K562 (cell line): ENCODE results near the gene ATAD5. TPM values are rescaled to one million over a fixed set of nuclear protein-coding genes. Genes with fewer than 3 reads are reported as not detected.
A peak's percentile ranks its signal among the peaks of the same experiment; 100 is the strongest.

ENCODE experiments used
- ATAC-seq: fragments of 200-7000 bp; cut with Tn5 transposase; 3 replicates; pipeline ENCODE4 v1.9.1; 2020; ENCODE audit warnings: moderate library complexity
- BruUV-seq: library from RNA; stranded (reverse); fragments of 400-500 nt; replicated peaks from 2 replicates; lab custom pipeline; 2021; lab: Mats Ljungman, UMichigan
- CTCF ChIA-PET: fragments of 300-600 bp; formaldehyde crosslinking; extraction: SDS; loops from one replicate; lab custom pipeline; 2021; ENCODE audit warnings: low intra/inter-chr PET ratio; lab: Yijun Ruan, JAX
- POLR2A ChIA-PET: fragments of 300-600, 350-650 bp; sonication (Branson Sonifier 250); formaldehyde crosslinking; extraction: SDS; loops from one replicate; lab custom pipeline; 2021; ENCODE audit warnings: antibody characterized with exemption, inconsistent platforms; lab: Yijun Ruan, JAX
- DNase-seq, 4 experiments: peaks; one replicate each; pipeline versions ENCODE4 v3.0.0 to v3.0.0-alpha.2; 2011 to 2018; ENCODE audit warnings: low spot score in 3 of 4, mixed read lengths in 3 of 4; ENCODE audit errors: extremely low read depth in 1 of 4
- FAIRE-seq: peaks from 2 replicates; lab custom pipeline; 2011; peaks lifted over from hg19 to GRCh38; lab: Jason Lieb, UNC
- H2AFZ ChIP-seq: 2 replicates; pipeline ENCODE4 v1.6.0; 2011; ENCODE audit warnings: low read depth, low read length, control low read depth, inconsistent platforms
- H3K27ac ChIP-seq: fragments of 200-600 bp; 3 replicates; pipeline ENCODE4 v1.8.0; 2011; ENCODE audit warnings: low read depth, mild to moderate bottlenecking, control low read depth, inconsistent platforms, low read length, moderate library complexity, mixed read lengths; ENCODE audit errors: extremely low read depth
- H3K27me3 ChIP-seq, 2 experiments: fragments of 300-600 bp in 1 of 2; 2 replicates in 1 of 2; 3 replicates in 1 of 2; pipeline versions ENCODE4 v1.6.0 to v1.8.0; 2011; ENCODE audit warnings: inconsistent platforms in 2 of 2, low read length in 2 of 2, mild to moderate bottlenecking in 1 of 2, mixed read lengths in 1 of 2, moderate library complexity in 1 of 2; ENCODE audit not compliant: control insufficient read depth in 2 of 2, insufficient read depth in 2 of 2
- H3K36me3 ChIP-seq: fragments of 300-600 bp; 3 replicates; pipeline ENCODE4 v1.8.0; 2011; ENCODE audit warnings: mild to moderate bottlenecking, low read length, inconsistent platforms; ENCODE audit not compliant: control insufficient read depth, insufficient read depth
- H3K4me1 ChIP-seq, 2 experiments: fragments of 200-600 bp in 1 of 2; replicated peaks in 1 of 2; 2 replicates in 1 of 2; 3 replicates in 1 of 2; pipeline versions ENCODE4 v1.5.1 to v1.8.0; 2011; ENCODE audit warnings: inconsistent platforms in 2 of 2, low read length in 2 of 2, mild to moderate bottlenecking in 1 of 2, mixed read lengths in 1 of 2, moderate library complexity in 1 of 2; ENCODE audit not compliant: control insufficient read depth in 2 of 2, insufficient read depth in 2 of 2
- H3K4me2 ChIP-seq: 2 replicates; pipeline ENCODE4 v1.6.1; 2011; ENCODE audit warnings: low read length, control low read depth, inconsistent platforms, mixed read lengths; ENCODE audit not compliant: insufficient read depth
- H3K4me3 ChIP-seq: fragments of 200-600 bp; sonication (generic), shearing (Covaris generic); 2 replicates; pipeline ENCODE4 v1.5.1; 2016; ENCODE audit warnings: control low read depth, inconsistent platforms
- H3K79me2 ChIP-seq: fragments of 200-600 bp; 3 replicates; pipeline ENCODE4 v1.8.0; 2011; ENCODE audit warnings: low read length, inconsistent platforms; ENCODE audit not compliant: control insufficient read depth, insufficient read depth
- H3K9ac ChIP-seq, 2 experiments: 2 replicates each; pipeline versions ENCODE4 v1.6.0 to v1.6.1; 2011; ENCODE audit warnings: low read depth in 2 of 2, low read length in 2 of 2, control low read depth in 1 of 2, inconsistent platforms in 1 of 2, mild to moderate bottlenecking in 1 of 2, mixed read lengths in 1 of 2; ENCODE audit not compliant: insufficient read depth in 1 of 2
- H3K9me1 ChIP-seq: one replicate; pipeline ENCODE4 v1.6.0; 2011; ENCODE audit warnings: inconsistent platforms, mild to moderate bottlenecking, low read length, moderate library complexity; ENCODE audit not compliant: control insufficient read depth, insufficient read depth
- H3K9me3 ChIP-seq: replicated peaks from 2 replicates; pipeline ENCODE4 v1.5.1; 2011; ENCODE audit warnings: low read depth, low read length, inconsistent platforms; ENCODE audit not compliant: control insufficient read depth, insufficient read depth
- H4K20me1 ChIP-seq: replicated peaks from 2 replicates; pipeline ENCODE4 v1.6.1; 2011; ENCODE audit warnings: low read length, inconsistent platforms, mixed read lengths; ENCODE audit not compliant: control insufficient read depth, insufficient read depth
- BHLHE40 ChIP-seq: IDR thresholded peaks from 2 replicates; pipeline ENCODE4 v1.6.1; 2011; ENCODE audit warnings: low read length, improper control_type of control experiment
- FOXK2 ChIP-seq, 2 experiments: fragments of 450-650 bp; IDR thresholded peaks in 1 of 2; conservative IDR thresholded peaks in 1 of 2; 2 replicates each; pipeline ENCODE4 v1.6.1; 2016; ENCODE audit warnings: low read depth in 2 of 2, mild to moderate bottlenecking in 1 of 2
- FUS ChIP-seq: fragments of 200-400 bp; formaldehyde crosslinking; optimal IDR thresholded peaks from 2 replicates; pipeline ENCODE3; 2017; ENCODE audit warnings: low read depth, low read length
- JUNB ChIP-seq: fragments of 450-650 bp; formaldehyde crosslinking; conservative IDR thresholded peaks from 2 replicates; pipeline ENCODE4 v1.4.0; 2020; ENCODE audit warnings: mild to moderate bottlenecking
- JUND ChIP-seq, 2 experiments: IDR thresholded peaks; 2 replicates in 1 of 2; 3 replicates in 1 of 2; pipeline ENCODE4 v1.6.1; 2011; ENCODE audit warnings: borderline replicate concordance in 2 of 2, low read depth in 2 of 2, low read length in 2 of 2, improper control_type of control experiment in 1 of 2, missing biosample characterization in 1 of 2, missing genetic modification characterization in 1 of 2, missing genetic modification reagents in 1 of 2
- NR1H2 ChIP-seq: sonication (generic); formaldehyde crosslinking; IDR thresholded peaks from 2 replicates; pipeline ENCODE4 v1.4.0; 2020; ENCODE audit warnings: mild to moderate bottlenecking, missing genetic modification reagents
- PKNOX1 ChIP-seq: fragments of 450-650 bp; IDR thresholded peaks from 2 replicates; pipeline ENCODE4 v1.6.1; 2016
- RAD51 ChIP-seq: fragments of 450-650 bp; IDR thresholded peaks from 2 replicates; pipeline ENCODE4 v1.7.1; 2016; ENCODE audit warnings: low read depth, mild to moderate bottlenecking, borderline replicate concordance
- SPI1 ChIP-seq: IDR thresholded peaks from 2 replicates; pipeline ENCODE4 v1.6.1; 2011; ENCODE audit warnings: low read depth, low read length, control low read depth, borderline replicate concordance
- ZBED1 ChIP-seq: IDR thresholded peaks from 2 replicates; pipeline ENCODE4 v1.6.1; 2014
- WGBS: fragments of 100-300 bp; shearing (Covaris generic); methylation state at CpG from one replicate; pipeline ENCODE4 v1.1.6; 2016; ENCODE audit warnings: low coverage, mixed read lengths; ENCODE audit not compliant: insufficient coverage; ENCODE audit errors: missing lambda C conversion rate; 5-methylcytosine and 5-hydroxymethylcytosine counted together
- in situ Hi-C: fragments of 300-500 bp; cut with MboI; formaldehyde crosslinking; loops from 4 replicates; pipeline ENCODE4 v1.15.0; 2018; ENCODE audit warnings: inconsistent platforms, mixed read lengths
- intact Hi-C: fragments of 100-400 bp; cut with micrococcal nuclease; formaldehyde crosslinking; loops from 2 replicates; pipeline ENCODE4 v1.14.2; 2022
- polyA plus RNA-seq, 8 experiments: library from polyadenylated mRNA; depleted of rRNA in 4 of 8; stranded (reverse) in 5 of 8; unstranded in 3 of 8; fragments of >200 nt; fragmentation: Nextera tagmentation in 2 of 8; fragmentation: Illumina TruSeq in 1 of 8; extraction: Ambion mirVana in 2 of 8; extraction: Trizol in 1 of 8; gene quantifications; 2 replicates each; pipeline versions ENCODE4 v1.2.1 to v1.2.3, GENCODE V29; 2011 to 2014; ENCODE audit warnings: inconsistent platforms in 1 of 8, missing spikeins in 1 of 8
- total RNA-seq, 7 experiments: library from RNA; depleted of rRNA in 6 of 7; stranded (reverse); fragments of >200 nt in 6 of 7; fragmentation: Illumina TruSeq in 2 of 7; extraction: Trizol in 2 of 7; gene quantifications; 2 replicates each; pipeline versions ENCODE4 v1.2.1 to v1.2.3, GENCODE V29; 2011 to 2021; ENCODE audit warnings: low replicate concordance in 1 of 7
- TF ChIP-seq, protein P1 (sequence below): sonication (generic); formaldehyde crosslinking; IDR thresholded peaks from 2 replicates; pipeline ENCODE4 v1.5.0; 2020; ENCODE audit warnings: missing genetic modification reagents
- TF ChIP-seq, protein P2 (sequence below): fragments of 450-650 bp; formaldehyde crosslinking; IDR thresholded peaks from 2 replicates; pipeline ENCODE4 v1.4.0; 2020; ENCODE audit warnings: mild to moderate bottlenecking, mixed read lengths

Gene ATAD5
- total and polyA plus RNA-seq, 9 of the 15 experiments (the other 6 are each of a cell fraction or from before 2014, with no cell fraction given), result 4.6 to 25.6 (median 19.5) TPM

- no peaks in the 10 kb centered on the region for H3K36me3 ChIP-seq
- H3K27me3 ChIP-seq, result peaks cover 13 to 26% of the 10 kb centered on the region in 2 experiments; a peak in 3 of 5 replicates
- H3K9me3 ChIP-seq, result no peaks in the 10 kb centered on the region
- no peak for FAIRE-seq
- intact Hi-C loops (no loop called here), in situ Hi-C loops (no loop called here)
- no peak for DNase-seq
- no peak overlapping the region for H2AFZ ChIP-seq
- no peaks in the 10 kb centered on the region for H3K4me1 ChIP-seq
- no peak overlapping the region for H3K27ac ChIP-seq
- peak; percentile 43 for ATAC-seq
- CTCF ChIA-PET, result no interaction called here
- 6% methylated on average over 5 of the region's 5 CpGs for WGBS
- no peak overlapping the region for H3K4me2 ChIP-seq
- no peaks in the 10 kb centered on the region for H3K9me1 ChIP-seq
- H3K4me3 ChIP-seq, result no peak overlapping the region
- TF ChIP-seq, protein P1, sequence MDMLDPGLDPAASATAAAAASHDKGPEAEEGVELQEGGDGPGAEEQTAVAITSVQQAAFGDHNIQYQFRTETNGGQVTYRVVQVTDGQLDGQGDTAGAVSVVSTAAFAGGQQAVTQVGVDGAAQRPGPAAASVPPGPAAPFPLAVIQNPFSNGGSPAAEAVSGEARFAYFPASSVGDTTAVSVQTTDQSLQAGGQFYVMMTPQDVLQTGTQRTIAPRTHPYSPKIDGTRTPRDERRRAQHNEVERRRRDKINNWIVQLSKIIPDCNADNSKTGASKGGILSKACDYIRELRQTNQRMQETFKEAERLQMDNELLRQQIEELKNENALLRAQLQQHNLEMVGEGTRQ (CRISPR knock-in tag), result peak; percentile 44
- TF ChIP-seq BHLHE40 (peak; percentile 31; the same call in 1 of the 2 replicates), FOXK2 (conservative IDR thresholded peaks at IDR 0.05 in 1 of 2, IDR thresholded peaks at IDR 0.05 in 1 of 2; ENCODE audit: low read depth in 2 of 2) (no peak), SPI1 (peak; percentile 74; the same call in 1 of the 2 replicates), PKNOX1 (no peak), JUND (IDR thresholded peaks at IDR 0.05; ENCODE audit: borderline replicate concordance, low read depth, low read length) (no peak), JUND (tag; IDR thresholded peaks at IDR 0.05; ENCODE audit: borderline replicate concordance, low read depth, low read length) (no peak), ZBED1 (no peak), JUNB (no peak), FUS (no peak), RAD51 (peak; percentile 58), NR1H2 (no peak)
- TF ChIP-seq, protein P2, sequence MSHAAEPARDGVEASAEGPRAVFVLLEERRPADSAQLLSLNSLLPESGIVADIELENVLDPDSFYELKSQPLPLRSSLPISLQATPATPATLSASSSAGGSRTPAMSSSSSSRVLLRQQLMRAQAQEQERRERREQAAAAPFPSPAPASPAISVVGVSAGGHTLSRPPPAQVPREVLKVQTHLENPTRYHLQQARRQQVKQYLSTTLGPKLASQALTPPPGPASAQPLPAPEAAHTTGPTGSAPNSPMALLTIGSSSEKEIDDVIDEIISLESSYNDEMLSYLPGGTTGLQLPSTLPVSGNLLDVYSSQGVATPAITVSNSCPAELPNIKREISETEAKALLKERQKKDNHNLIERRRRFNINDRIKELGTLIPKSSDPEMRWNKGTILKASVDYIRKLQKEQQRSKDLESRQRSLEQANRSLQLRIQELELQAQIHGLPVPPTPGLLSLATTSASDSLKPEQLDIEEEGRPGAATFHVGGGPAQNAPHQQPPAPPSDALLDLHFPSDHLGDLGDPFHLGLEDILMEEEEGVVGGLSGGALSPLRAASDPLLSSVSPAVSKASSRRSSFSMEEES (CRISPR knock-in tag), result peak; percentile 26
- H4K20me1 ChIP-seq, result no peaks in the 10 kb centered on the region
- no peak overlapping the region for H3K9ac ChIP-seq
- POLR2A ChIA-PET, result interaction anchor here (1.0 to 1.8 kb wide), 2 partner anchors 17 to 21 kb away, joined by 3 read pairs; no protein-coding TSS in a partner anchor
- H3K79me2 ChIP-seq, result no peaks in the 10 kb centered on the region
- no TSS peak for BruUV-seq
Measured at GRCh38 chr17:30933966-30934365, 102.2 kb downstream of the ATAD5 start.
